HCT116 (cell line): ENCODE results near the gene HES1. TPM values are rescaled to one million over a fixed set of nuclear protein-coding genes. Genes with fewer than 3 reads are reported as not detected.

ENCODE experiments used
- ATAC-seq: fragments of 200-7000 bp; cut with Tn5 transposase; 2 replicates; pipeline ENCODE4 v1.9.1; 2020; ENCODE audit warnings: mild to moderate bottlenecking, moderate library complexity
- BruUV-seq: library from RNA; stranded (reverse); fragments of 400-500 nt; replicated peaks from 2 replicates; lab custom pipeline; 2021; lab: Mats Ljungman, UMichigan
- CTCF ChIA-PET: fragments of 300-600 bp; sonication (Branson Sonifier 250); formaldehyde crosslinking; loops from one replicate; lab custom pipeline; 2021; ENCODE audit warnings: antibody characterized with exemption; lab: Charles Lee
- POLR2A ChIA-PET: fragments of 300-600, 350-600 bp; sonication (Branson Sonifier 250); formaldehyde crosslinking; loops from one replicate; lab custom pipeline; 2021; ENCODE audit warnings: antibody characterized with exemption; lab: Charles Lee
- RAD21 ChIA-PET, 2 experiments: fragments of 300-600 bp; sonication (Branson Sonifier 250); formaldehyde crosslinking; loops; one replicate each; lab custom pipeline; 2023; ENCODE audit warnings: low total read pairs in 2 of 2; ENCODE audit not compliant: uncharacterized antibody in 2 of 2, unreplicated experiment in 2 of 2, low non-redundant PET in 1 of 2; lab: Charles Lee
- DNase-seq: peaks from one replicate; pipeline ENCODE4 v3.0.0-alpha.2; 2010; ENCODE audit warnings: low read depth, low spot score
- H2AFZ ChIP-seq: fragments of 200-600 bp; shearing (Covaris generic), sonication (generic); 2 replicates; pipeline ENCODE4 v1.6.1; 2017; ENCODE audit warnings: low read depth, mixed run types, mixed read lengths, antibody characterized with exemption, low read length; ENCODE audit not compliant: poor library complexity, severe bottlenecking
- H3K27ac ChIP-seq: 2 replicates; pipeline ENCODE4 v1.5.1; 2012; ENCODE audit warnings: low read depth, low read length
- H3K27me3 ChIP-seq: fragments of 200-600 bp; sonication (generic); 2 replicates; pipeline ENCODE4 v1.6.1; 2016; ENCODE audit warnings: mixed run types, low read length, mixed read lengths; ENCODE audit not compliant: insufficient read depth
- H3K36me3 ChIP-seq, 2 experiments: fragments of 200-500 bp in 1 of 2; fragments of 200-600 bp in 1 of 2; sonication (Bioruptor generic) in 1 of 2; sonication (generic) in 1 of 2; 2 replicates each; pipeline versions ENCODE4 v1.5.1 to v1.6.1; 2014 to 2016; ENCODE audit warnings: low read length in 2 of 2, inconsistent platforms in 1 of 2, mixed read lengths in 1 of 2, mixed run types in 1 of 2; ENCODE audit not compliant: insufficient read depth in 2 of 2, control insufficient read depth in 1 of 2
- H3K4me1 ChIP-seq, 2 experiments: fragments of 200-600 bp in 1 of 2; sonication (generic) in 1 of 2; 2 replicates each; pipeline versions ENCODE4 v1.5.1 to v1.6.1; 2012 to 2017; ENCODE audit warnings: low read length in 2 of 2, inconsistent platforms in 1 of 2, mild to moderate bottlenecking in 1 of 2, mixed read lengths in 1 of 2, mixed run types in 1 of 2, moderate library complexity in 1 of 2; ENCODE audit not compliant: insufficient read depth in 2 of 2, control insufficient read depth in 1 of 2
- H3K4me2 ChIP-seq: fragments of 200-600 bp; sonication (generic); 2 replicates; pipeline ENCODE4 v1.6.1; 2017; ENCODE audit warnings: mixed run types, low read length, mixed read lengths
- H3K4me3 ChIP-seq, 2 experiments: fragments of 200-600 bp in 1 of 2; sonication (generic) in 1 of 2; replicated peaks in 1 of 2; 2 replicates each; pipeline ENCODE4 v1.5.1; 2011 to 2016; ENCODE audit warnings: low read length in 2 of 2, control low read depth in 1 of 2, low read depth in 1 of 2, mild to moderate bottlenecking in 1 of 2, mixed read lengths in 1 of 2, mixed run types in 1 of 2
- H3K79me2 ChIP-seq: fragments of 200-600 bp; sonication (generic); 2 replicates; pipeline ENCODE4 v1.6.1; 2017; ENCODE audit warnings: mild to moderate bottlenecking, mixed run types, low read length, moderate library complexity, mixed read lengths; ENCODE audit not compliant: insufficient read depth
- H3K9ac ChIP-seq: fragments of 200-600 bp; sonication (generic); 2 replicates; pipeline ENCODE4 v1.6.1; 2016; ENCODE audit warnings: low read length, mixed read lengths
- H3K9me2 ChIP-seq: fragments of 200-600 bp; sonication (generic), shearing (Covaris generic); 2 replicates; pipeline ENCODE4 v1.6.1; 2017; ENCODE audit warnings: mixed run types, mild to moderate bottlenecking, moderate library complexity; ENCODE audit not compliant: insufficient read depth
- H3K9me3 ChIP-seq, 2 experiments: fragments of 200-500 bp in 1 of 2; fragments of 200-600 bp in 1 of 2; sonication (Bioruptor generic) in 1 of 2; sonication (generic) in 1 of 2; 2 replicates each; pipeline ENCODE4 v1.6.1; 2014 to 2017; ENCODE audit warnings: low read length in 2 of 2, mixed read lengths in 2 of 2, inconsistent platforms in 1 of 2, low read depth in 1 of 2, mild to moderate bottlenecking in 1 of 2, mixed run types in 1 of 2, moderate library complexity in 1 of 2; ENCODE audit not compliant: control insufficient read depth in 1 of 2, insufficient read depth in 1 of 2
- H4K20me1 ChIP-seq: fragments of 200-600 bp; sonication (generic), shearing (Covaris generic); 2 replicates; pipeline ENCODE4 v1.6.1; 2017; ENCODE audit warnings: mixed run types, mild to moderate bottlenecking, moderate library complexity; ENCODE audit not compliant: insufficient read depth
- ELF1 ChIP-seq: IDR thresholded peaks from 2 replicates; pipeline ENCODE4 v1.6.1; 2012; ENCODE audit warnings: low read depth, borderline replicate concordance
- EZH2 ChIP-seq: fragments of 200-600 bp; sonication (generic); IDR thresholded peaks from 2 replicates; pipeline ENCODE4 v1.6.1; 2017; ENCODE audit warnings: antibody characterized with exemption, mixed run types
- EZH2phosphoT487 ChIP-seq: fragments of 200-600 bp; IDR thresholded peaks from 2 replicates; pipeline ENCODE4 v1.6.1; 2018; ENCODE audit warnings: antibody characterized with exemption, borderline replicate concordance
- FOSL1 ChIP-seq: IDR thresholded peaks from 2 replicates; pipeline ENCODE4 v1.6.1; 2012; ENCODE audit warnings: low read depth
- SIN3A ChIP-seq: IDR thresholded peaks from 2 replicates; pipeline ENCODE4 v1.6.1; 2012; ENCODE audit warnings: low read depth
- TCF7L2 ChIP-seq: IDR thresholded peaks from 2 replicates; pipeline ENCODE4 v1.7.0; 2011; ENCODE audit warnings: borderline replicate concordance, inconsistent platforms; ENCODE audit not compliant: insufficient read depth, insufficient read length; ENCODE audit errors: extremely low read depth
- YY1 ChIP-seq: IDR thresholded peaks from 2 replicates; pipeline ENCODE4 v1.6.1; 2011; ENCODE audit warnings: low read length, low read depth, moderate library complexity, mild to moderate bottlenecking; ENCODE audit not compliant: insufficient replicate concordance; ENCODE audit errors: extremely low read depth
- intact Hi-C: fragments of 100-400 bp; cut with micrococcal nuclease; formaldehyde crosslinking; loops from 2 replicates; pipeline ENCODE4 v1.10.0; 2022
- total RNA-seq: library from RNA; stranded (reverse); gene quantifications from one replicate; pipeline ENCODE4 v1.2.1, GENCODE V29; 2021; ENCODE audit not compliant: unreplicated experiment
- TF ChIP-seq, protein P1 (sequence below): IDR thresholded peaks from 2 replicates; pipeline ENCODE4 v1.6.1; 2012
- TF ChIP-seq, protein P2 (sequence below): IDR thresholded peaks from 2 replicates; pipeline ENCODE4 v1.6.1; 2011; ENCODE audit warnings: mild to moderate bottlenecking, low read length, moderate library complexity; ENCODE audit not compliant: insufficient replicate concordance; ENCODE audit errors: extremely low read depth

Gene HES1
- total RNA-seq, 1 experiment from 2014 or later: 32.9 TPM

DNA sequence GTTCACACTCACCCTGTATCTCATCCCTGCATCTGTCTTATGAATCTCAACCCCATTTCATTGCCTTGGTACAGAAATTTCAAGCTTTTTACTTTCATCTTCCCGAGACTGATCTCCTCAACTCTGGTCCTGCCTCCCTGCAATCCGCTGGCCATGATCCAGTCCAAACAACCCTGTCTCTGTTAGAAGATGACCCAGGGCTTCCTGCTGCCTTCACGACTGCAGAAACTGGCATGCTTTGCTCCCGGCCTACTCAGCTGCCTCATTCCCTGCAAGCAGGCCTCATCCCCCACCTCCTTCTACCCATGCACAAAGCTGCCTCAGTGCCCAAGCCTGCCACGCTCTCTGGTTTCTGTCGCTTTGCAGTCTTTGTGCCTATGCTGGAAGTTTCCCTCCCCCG is 12.4 kb downstream of the HES1 start:
- Histone ChIP-seq H3K27ac (no peak overlapping the region), H3K36me3 (no peaks in the 10 kb centered on the region), H3K9me3 (no peaks in the 10 kb centered on the region), H2AFZ (no peak overlapping the region), H3K4me1 (peaks cover 19 to 35% of the 10 kb centered on the region in 2 experiments), H4K20me1 (no peaks in the 10 kb centered on the region), H3K9me2 (no peaks in the 10 kb centered on the region), H3K79me2 (no peaks in the 10 kb centered on the region), H3K27me3 (no peaks in the 10 kb centered on the region; the same call in 1 of the 2 replicates), H3K9ac (no peak overlapping the region), H3K4me2 (no peak overlapping the region), H3K4me3 (no peak overlapping the region)
- ChIA-PET CTCF (interaction anchor here (1.1 kb wide), 1 partner anchor 9 kb away, joined by 4 read pairs; no protein-coding TSS in a partner anchor), POLR2A (no interaction called here), RAD21 (no interaction called here)
- TF ChIP-seq SIN3A (no peak), YY1 (no peak), FOSL1 (no peak), EZH2phosphoT487 (no peak), TCF7L2 (no peak), ELF1 (no peak), EZH2 (no peak)
- TF ChIP-seq, protein P1, sequence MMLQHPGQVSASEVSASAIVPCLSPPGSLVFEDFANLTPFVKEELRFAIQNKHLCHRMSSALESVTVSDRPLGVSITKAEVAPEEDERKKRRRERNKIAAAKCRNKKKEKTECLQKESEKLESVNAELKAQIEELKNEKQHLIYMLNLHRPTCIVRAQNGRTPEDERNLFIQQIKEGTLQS: no peak
- TF ChIP-seq, protein P2, sequence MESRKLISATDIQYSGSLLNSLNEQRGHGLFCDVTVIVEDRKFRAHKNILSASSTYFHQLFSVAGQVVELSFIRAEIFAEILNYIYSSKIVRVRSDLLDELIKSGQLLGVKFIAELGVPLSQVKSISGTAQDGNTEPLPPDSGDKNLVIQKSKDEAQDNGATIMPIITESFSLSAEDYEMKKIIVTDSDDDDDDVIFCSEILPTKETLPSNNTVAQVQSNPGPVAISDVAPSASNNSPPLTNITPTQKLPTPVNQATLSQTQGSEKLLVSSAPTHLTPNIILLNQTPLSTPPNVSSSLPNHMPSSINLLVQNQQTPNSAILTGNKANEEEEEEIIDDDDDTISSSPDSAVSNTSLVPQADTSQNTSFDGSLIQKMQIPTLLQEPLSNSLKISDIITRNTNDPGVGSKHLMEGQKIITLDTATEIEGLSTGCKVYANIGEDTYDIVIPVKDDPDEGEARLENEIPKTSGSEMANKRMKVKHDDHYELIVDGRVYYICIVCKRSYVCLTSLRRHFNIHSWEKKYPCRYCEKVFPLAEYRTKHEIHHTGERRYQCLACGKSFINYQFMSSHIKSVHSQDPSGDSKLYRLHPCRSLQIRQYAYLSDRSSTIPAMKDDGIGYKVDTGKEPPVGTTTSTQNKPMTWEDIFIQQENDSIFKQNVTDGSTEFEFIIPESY: no peak
- ATAC-seq: no peak
- BruUV-seq: no TSS peak
- intact Hi-C loops: no loop called here
- no peak for DNase-seq
